Cardiac fibroblast (primary cell): Measurements from ENCODE around the gene MUC5B.
A peak's percentile ranks its signal among the peaks of the same experiment; 100 is the strongest.

ENCODE experiments used
- DNase-seq, 2 donors: peaks; one replicate each; pipeline versions ENCODE4 v3.0.0 to v3.0.0-alpha.2; 2010; ENCODE audit warnings: low read depth in 2 of 2
- H3K4me3 ChIP-seq, 2 donors: replicated peaks in 1 of 2; 1 replicate in 1 of 2; 2 replicates in 1 of 2; pipeline ENCODE4 v1.5.1; 2011; ENCODE audit warnings: low read depth in 2 of 2, low read length in 2 of 2, mild to moderate bottlenecking in 2 of 2, moderate library complexity in 1 of 2
- TF ChIP-seq, protein P1 (sequence below): IDR thresholded peaks from one replicate; pipeline ENCODE4 v1.5.1; 2011; ENCODE audit warnings: low read depth, mild to moderate bottlenecking, low read length, inconsistent platforms

Gene MUC5B

DNA sequence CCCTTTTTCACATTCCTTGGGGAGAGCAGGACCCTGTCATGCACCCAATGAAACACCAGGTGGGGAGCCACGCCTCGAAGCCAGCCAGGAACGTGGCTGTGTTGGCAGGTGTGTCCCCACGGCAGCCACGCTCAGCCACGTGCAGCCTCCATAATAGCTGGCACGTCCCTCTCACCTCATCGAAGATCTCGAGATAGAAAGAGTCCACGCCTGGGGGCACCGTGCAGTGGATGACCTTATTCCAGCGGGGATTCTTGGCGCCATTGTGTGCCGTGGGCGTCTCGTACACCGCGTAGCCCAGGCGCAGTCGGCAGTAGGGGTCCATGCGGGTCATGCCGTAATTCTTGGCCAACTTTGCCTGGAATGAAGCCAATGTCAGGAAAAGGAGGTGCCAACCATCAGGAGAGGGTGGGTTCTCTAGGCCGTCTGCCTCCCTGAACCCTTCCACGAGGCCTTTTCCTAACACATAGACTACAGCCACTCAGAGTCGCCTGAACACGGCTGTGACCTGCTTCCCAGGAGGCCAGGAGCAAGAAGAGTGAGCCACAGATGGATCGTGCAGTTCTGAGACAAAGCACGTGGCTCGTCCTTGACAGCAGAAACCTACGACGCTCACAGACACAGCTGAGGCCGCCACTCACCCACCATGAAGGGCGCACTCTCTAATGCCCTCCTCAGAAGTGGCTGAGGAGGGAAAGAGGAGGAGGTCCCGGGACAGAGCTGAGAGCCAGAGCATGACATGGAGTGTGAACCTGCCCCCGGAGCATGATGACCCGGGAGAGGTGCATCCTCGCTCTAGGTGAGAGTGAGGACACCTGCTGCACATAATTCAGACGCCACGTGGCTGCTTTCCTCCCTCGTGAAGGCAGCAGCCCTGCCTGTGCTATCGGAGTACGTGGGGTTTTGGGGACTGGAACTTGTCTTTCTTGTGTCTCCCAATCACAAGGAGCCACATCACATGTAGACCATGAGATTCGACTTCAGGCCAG, 67.5 kb downstream of the MUC5B start:
- H3K4me3 ChIP-seq, result no peak overlapping the region
- TF ChIP-seq, protein P1, sequence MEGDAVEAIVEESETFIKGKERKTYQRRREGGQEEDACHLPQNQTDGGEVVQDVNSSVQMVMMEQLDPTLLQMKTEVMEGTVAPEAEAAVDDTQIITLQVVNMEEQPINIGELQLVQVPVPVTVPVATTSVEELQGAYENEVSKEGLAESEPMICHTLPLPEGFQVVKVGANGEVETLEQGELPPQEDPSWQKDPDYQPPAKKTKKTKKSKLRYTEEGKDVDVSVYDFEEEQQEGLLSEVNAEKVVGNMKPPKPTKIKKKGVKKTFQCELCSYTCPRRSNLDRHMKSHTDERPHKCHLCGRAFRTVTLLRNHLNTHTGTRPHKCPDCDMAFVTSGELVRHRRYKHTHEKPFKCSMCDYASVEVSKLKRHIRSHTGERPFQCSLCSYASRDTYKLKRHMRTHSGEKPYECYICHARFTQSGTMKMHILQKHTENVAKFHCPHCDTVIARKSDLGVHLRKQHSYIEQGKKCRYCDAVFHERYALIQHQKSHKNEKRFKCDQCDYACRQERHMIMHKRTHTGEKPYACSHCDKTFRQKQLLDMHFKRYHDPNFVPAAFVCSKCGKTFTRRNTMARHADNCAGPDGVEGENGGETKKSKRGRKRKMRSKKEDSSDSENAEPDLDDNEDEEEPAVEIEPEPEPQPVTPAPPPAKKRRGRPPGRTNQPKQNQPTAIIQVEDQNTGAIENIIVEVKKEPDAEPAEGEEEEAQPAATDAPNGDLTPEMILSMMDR, result no peak
- DNase-seq, result no peak

DNA sequence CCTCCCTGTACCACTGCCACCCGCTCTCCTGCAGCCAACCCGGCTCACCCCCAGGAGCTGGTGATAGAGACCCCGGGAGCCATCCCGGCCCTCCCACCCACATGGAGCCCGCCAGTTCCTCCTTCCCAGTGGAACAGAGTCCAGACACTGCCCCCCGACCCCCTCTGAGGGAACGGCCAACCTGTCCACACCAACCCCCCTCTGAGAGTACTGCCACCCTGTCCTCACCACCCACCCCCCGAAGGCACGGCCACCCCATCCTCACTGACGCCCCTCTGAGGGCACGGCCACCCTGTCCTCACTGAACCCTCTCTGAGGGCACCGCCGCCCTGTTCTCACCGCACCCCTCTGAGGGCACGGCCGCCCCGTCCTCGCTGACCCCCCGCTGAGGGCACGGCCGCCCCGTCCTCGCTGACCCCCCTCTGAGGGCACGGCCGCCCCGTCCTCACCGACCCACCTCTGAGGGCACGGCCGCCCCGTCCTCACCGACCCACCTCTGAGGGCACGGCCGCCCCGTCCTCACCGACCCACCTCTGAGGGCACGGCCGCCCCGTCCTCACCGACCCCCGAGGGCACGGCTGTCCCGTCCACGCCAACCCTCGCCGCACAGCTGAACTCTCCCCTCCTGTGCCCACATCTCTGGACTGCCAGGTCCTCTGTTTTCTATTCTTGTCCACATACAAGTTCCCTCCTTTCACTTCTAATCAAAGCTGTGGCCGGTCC, 68.6 kb downstream of the MUC5B start:
- H3K4me3 ChIP-seq, result no peak overlapping the region
- no peak for DNase-seq
- TF ChIP-seq, protein P1, result no peak

DNA sequence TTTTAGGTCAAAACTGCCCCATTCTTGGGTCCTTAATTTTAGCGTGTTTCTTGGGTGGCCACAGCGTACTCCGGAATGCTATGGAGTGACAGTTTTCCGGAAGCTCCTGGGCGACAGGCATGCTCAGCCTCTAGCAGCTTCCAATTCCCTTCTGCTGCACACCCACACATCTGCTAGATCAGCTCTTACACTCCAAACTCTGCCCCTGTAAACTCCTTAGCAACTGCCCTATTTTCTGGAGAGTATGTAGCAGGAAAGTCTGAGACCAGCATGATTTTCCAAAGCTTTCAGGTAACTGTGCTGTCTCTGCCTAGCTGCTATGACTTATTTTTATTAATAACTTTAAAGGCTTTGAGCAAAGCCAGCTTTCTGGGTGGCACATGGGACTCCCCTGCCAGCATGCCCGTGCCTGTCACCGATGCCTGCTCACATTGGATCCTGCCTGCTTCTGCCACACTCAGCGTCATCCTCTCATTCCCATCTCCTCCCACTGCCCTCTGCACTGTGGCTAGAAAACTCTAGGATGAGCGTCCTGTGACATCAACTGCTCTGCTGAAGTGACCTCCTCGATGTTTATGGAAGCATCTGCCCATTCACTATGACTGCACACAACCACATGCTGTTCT, 69.3 kb downstream of the MUC5B start:
- no peak overlapping the region for H3K4me3 ChIP-seq
- DNase-seq, result no peak
- TF ChIP-seq, protein P1, result no peak

DNA sequence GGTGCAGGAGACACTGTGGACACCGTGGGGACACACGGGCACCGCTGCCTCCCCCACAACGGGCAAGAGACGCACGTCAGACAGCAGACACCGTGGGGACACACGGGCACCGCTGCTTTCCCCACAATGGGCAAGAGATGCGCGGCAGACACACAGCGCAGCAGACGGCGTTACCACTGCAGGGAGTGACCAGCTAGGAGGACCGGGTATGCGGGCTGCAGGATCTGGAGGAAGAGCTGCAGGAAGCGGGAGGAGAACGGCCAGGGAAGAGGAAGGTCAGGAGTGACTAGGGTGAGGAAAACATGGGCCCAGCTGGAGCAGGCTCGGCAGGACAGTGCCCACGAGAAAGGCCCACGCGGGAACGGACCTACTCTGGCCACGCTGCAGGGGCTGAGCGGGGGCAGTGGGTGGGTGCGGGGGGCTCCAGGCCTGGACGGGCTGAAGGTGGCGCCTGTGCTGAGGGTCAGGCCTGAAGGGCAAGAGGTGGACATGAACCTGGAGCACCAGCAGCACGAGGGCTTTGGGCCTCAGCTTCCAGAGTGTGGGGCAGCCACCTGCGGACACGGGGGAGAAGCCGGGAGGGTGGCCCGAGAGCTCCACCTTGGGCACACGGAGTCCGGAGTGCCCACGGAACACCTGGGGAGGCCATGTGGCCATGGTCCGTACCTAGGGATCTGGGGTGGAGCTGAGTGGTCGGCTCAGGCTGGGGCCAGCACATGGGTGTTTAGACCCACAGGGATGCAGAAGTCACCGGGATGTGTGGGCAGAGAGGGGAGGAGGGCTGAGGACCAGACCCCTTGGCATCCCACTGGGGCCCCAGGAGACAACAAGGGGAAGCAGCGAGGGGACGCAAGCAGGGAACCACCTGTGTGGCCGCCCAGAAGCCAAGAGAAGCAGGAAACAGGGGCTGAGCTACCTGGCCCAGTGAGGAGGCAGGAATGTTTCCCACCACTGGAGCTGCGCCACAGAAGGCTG, 70.1 kb downstream of the MUC5B start:
- H3K4me3 ChIP-seq, result no peak overlapping the region
- TF ChIP-seq, protein P1, result no peak
- no peak for DNase-seq

DNA sequence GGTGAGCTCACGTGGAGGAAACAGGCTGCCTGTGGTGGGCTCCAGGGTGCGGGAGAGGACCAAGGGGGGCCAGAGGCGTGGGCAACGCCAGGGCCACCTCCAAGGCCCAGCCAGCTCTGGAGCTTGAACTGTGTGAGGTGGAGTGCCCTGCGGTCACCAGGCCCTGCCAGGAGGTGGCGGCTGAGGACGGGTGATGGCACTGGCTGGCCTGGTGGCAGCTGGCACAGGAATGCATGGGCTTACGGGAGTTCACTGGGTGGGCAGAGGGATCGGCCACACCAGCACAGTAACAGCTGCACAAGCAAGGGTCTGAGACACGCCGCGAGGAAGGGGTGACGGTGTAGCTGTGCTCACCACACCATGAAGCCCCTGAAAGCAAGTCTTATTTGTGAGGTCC, 70.8 kb downstream of the MUC5B start:
- TF ChIP-seq, protein P1, result peak; percentile 1
- no peak for DNase-seq
- no peak overlapping the region for H3K4me3 ChIP-seq

DNA sequence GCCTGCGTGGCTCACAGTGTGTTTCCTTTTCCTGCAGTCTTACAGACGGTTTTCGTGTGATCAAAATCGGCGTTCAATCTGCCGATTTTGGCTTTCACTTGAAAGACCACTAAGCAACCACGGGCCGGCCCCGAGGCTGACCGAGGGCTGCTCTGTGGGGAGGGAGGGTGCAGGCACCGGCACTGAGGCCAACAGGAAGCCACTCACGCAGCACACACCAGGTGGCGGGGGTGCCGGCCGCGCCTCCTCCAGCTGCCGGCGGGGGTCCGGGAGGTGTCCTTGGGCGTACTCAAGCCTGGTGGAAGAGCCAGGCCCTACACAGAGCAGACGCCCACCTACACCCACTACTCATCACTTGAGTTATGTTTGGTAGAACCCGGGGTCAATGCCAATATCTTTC, 72.2 kb downstream of the MUC5B start:
- no peak overlapping the region for H3K4me3 ChIP-seq
- no peak for DNase-seq
- TF ChIP-seq, protein P1, result no peak
